ENCODE measurements around the gene NPM3.

DNA sequence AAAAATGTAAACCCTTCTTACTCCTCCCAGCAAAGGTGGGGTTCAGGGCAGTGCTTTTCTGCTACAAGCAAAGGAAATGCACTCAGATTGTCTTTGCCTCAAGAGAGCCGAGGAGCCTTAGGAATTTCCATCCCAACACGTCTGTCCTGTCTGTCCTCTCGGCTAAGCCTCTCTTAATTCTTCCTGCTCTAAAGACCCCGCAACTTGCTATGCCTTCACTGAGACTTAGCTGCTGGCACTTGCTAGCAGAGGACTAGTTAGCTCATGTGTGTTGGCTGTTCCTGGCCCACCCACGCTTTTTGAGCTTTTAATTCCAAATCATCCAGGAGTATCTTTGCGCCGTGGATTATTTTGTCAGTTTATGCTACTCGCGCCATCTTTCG is 481 bp upstream of the NPM3 start:
- TF ChIP-seq CTCF (IDR thresholded peaks at IDR 0.05) (no peak), POLR2A (IDR thresholded peaks at IDR 0.05) (no peak)

Data from sigmoid colon (tissue), 3 donors.